NCI-H748 (cell line): ENCODE results near the gene HSD11B1L.
A peak's percentile ranks its signal among the peaks of the same experiment; 100 is the strongest.
"Not testable (repeated sequence)": the region's sequence is repeated elsewhere in the genome, so short reads cannot be mapped to it uniquely, and the experiment has no call there.

ENCODE experiments used
- DNase-seq: peaks from one replicate; lab custom pipeline; 2025; ENCODE audit not compliant: unreplicated experiment; lab: John Stamatoyannopoulos, UW

The HSD11B1L gene

DNA sequence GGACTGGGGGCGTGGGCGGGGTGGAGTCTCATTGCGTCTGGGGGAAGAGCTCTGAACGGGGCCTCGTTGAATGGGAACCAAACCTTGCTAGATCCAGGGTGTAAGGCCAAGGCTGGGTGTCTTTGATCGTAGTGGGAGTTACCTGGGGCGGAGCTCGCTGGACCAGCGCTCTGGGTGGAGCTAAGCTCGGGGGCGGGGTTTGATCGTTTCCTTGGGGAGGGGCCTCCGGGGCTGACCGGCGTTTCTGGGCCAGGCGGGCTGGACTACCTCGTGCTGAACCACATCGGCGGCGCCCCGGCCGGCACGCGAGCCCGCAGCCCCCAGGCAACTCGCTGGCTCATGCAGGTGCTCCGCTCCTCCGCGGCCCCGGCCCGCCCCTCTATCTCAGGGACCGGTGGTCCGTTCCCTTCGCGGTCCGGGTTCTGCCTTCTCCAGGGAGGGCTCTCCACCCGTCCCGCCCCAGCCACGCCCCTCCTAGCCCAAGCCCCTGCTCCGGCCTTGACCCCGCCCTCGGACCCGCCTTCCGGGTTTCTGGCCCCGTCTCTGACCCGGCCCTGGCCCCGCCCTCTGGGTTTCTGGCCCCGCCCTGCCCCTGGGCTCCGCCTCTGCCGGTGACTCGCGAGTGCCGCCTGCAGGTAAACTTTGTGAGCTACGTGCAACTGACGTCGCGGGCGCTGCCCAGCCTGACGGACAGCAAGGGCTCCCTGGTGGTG, 6.0 kb downstream of the HSD11B1L start:
- peak; percentile 84 for DNase-seq

DNA sequence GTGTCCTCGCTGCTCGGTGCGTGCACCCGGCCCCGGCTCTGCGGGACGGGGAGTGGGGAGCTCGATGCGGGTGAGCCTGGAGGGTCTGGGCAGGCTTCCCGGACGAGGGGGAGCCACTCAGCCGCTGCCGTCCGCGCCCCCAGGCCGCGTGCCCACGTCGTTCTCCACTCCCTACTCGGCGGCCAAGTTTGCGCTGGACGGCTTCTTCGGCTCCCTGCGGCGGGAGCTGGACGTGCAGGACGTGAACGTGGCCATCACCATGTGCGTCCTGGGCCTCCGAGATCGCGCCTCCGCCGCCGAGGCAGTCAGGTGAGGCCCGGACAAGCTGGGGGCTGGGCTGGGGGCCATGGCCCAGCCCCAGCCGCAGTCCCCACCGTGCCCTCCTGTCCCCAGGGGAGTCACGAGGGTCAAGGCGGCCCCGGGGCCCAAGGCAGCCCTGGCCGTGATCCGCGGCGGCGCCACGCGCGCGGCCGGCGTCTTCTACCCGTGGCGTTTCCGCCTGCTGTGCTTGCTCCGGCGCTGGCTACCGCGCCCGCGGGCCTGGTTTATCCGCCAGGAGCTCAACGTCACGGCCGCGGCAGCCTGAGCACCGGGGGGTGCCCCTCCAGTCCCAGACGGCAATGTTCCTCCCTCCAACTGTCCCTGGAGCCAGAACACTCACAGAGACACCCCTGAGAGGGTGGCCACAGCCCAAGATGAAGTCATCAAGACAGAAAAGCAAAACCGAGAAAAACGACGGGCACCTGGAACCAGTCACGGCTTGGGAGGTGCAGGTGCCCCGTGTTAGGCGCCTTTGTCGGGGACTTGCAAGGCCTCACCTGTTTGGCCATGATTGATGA, 6.8 kb downstream of the HSD11B1L start:
- DNase-seq, result no peak

DNA sequence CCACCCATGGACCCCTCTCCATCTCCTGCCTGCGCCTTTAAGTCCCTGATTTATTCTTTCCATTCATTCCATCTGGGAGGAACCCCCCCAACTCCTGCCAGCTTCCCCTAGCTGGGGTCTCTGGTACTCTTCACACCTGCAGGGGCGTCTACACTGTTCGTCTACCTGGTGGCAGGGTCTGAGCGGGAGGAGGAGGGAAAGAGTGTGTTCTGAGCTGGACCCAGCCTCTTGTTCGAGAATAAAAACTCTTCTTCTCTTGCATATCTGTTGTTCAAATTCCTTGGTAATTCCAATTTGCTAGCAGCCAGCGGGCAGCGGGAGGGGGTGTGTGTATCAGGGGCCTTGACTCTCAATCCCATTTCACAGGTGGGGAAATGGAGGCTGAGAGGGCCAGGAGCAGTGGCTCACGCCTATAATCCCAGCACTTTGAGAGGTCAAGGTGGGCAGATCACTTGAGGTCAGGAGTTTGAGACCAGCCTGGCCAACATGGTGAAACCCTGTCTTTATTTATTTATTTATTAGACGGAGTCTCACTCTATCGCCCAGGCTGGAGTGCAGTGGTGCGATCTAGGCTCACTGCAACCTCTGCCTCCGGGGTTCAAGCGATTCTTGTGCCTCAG, 7.5 kb downstream of the HSD11B1L start:
- not testable (repeated sequence) for DNase-seq

DNA sequence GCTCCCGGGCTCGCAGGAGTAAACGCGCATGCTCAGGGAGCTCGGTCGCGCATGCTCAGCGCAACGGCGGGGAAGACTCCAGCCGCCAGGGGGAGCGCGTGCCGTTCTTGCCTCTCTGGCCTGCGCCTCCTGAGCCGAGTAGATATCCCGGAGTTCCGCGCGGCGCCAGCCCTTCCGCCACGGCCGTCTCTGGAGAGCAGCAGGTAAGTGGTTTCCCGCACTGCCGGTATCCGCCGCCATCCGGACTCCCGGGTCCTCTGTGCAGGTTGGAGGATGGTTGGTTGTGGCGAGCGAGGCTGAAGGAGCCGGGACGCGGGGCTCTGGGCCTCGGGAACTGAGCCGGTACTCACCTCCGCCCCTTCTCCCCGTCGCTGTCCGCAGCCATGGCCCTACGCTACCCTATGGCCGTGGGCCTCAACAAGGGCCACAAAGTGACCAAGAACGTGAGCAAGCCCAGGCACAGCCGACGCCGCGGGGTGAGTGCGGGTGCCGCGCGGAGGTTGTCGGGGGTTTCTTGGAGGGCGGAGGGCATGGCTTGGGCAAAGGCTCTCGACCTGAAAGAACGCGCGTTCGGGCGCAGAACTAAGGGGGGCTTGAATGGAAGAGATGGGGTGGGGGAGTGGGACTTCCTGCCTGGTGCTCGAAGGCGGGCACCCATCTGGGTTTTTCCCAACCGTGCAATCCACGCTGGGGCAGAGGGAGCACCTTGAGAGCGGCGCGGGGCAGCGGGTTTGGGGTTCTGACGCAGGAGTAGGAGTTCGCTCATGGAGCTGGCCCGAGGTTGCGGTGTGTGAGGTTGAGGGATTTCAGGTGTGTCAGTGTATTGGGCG, 9.5 kb downstream of the HSD11B1L start, which contains the start of gene RPL36:
TSS of gene RPL36 (plus strand) at position 171 of the 830 bp plus-strand sequence. CDS start at position 384, 213 bp downstream.
- peak; percentile 91 for DNase-seq

DNA sequence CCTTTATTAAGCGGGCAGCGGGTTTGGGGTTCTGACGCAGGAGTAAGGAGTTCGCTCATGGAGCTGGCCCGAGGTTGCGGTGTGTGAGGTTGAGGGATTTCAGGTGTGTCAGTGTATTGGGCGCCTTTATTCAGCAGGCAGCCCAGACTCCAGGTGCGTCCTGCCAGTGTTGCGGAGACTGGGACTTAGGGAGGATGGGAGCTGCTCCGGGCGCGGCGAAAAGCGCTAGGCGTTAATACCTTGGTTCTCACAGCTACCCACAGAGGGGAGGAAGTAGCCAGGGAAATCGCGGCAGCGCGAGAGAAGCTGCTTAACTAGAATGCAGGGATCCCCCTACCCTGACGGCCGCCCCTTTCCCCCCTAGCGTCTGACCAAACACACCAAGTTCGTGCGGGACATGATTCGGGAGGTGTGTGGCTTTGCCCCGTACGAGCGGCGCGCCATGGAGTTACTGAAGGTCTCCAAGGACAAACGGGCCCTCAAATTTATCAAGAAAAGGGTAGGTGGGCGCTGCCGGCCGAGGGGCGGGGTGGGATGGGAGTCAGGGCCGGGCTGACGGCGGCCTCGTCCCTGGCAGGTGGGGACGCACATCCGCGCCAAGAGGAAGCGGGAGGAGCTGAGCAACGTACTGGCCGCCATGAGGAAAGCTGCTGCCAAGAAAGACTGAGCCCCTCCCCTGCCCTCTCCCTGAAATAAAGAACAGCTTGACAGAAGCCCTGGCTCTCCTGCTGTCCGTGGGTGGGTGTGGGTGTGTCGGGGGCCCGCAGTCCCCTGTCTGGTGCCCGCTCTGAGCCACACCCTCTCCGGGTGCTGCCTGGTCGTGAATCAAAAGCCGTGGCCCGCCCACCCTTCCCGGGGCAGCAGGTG, 10.4 kb downstream of the HSD11B1L start:
- DNase-seq, result peak; percentile 30

DNA sequence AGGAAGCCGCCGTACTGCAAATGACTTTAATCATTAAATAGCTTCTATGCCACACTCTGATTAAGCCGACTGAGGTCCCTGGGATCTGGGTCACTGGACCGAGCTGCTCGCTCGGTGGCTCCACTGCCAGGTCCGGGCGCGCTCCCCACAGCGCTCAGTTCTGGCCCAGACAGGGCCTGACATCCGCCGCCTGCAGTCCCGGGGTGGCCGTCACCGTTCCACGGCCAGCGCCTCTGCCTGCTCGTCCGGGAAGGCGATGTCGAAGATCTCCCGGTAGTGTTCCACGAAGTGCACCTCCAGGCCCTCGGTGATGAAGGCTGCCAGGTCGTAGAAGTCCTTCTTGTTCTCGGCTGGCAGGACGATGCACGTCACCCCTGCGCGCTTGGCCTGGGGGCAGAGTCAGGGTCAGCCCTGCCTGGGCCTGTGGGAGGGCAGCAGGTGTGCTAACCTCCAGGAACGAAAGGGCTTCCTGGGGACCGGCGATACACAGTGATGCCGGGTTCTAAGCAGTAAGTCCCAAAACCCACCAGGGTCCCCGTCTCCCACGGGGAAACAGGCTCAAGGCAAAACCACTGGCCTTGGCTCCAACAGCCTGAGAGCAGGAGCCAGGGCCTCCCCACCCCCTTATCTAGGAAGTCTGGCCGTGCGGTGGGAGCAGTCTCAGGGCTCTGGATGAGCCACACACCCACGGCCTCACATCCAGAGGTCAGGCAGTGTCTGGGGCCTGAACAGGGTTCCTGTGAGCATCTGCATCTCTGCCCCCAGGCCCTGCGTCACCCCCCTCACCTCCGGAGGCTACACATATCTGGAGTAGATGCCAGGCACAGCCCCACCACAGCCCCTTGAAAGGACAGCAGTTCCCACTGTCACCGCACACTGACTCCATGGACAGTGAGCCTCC, 11.2 kb downstream of the HSD11B1L start:
- no peak for DNase-seq

DNA sequence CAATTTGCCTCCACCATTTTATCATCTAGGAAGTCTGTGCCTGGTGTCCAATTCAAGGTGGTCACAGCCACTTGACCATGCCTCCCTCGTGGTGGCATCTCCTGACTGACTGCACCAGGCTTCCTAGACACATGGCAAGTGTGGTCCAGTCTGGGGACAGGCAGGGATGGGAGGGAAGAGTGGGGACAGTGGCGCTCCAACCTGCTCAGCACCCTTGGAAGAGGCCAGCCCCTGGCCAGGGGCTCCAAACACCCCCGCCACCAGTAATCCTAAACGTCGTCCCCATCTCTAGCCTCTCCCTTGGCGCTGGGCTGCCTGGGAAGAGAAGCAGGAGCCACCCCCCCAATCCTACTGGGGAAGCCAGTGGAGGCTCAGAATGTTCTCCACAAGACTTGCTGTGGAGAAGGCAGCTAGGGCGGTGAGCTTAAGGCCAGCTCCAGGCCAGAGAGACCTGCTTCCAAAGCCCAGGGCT, 11.9 kb downstream of the HSD11B1L start:
- DNase-seq, result no peak

DNA sequence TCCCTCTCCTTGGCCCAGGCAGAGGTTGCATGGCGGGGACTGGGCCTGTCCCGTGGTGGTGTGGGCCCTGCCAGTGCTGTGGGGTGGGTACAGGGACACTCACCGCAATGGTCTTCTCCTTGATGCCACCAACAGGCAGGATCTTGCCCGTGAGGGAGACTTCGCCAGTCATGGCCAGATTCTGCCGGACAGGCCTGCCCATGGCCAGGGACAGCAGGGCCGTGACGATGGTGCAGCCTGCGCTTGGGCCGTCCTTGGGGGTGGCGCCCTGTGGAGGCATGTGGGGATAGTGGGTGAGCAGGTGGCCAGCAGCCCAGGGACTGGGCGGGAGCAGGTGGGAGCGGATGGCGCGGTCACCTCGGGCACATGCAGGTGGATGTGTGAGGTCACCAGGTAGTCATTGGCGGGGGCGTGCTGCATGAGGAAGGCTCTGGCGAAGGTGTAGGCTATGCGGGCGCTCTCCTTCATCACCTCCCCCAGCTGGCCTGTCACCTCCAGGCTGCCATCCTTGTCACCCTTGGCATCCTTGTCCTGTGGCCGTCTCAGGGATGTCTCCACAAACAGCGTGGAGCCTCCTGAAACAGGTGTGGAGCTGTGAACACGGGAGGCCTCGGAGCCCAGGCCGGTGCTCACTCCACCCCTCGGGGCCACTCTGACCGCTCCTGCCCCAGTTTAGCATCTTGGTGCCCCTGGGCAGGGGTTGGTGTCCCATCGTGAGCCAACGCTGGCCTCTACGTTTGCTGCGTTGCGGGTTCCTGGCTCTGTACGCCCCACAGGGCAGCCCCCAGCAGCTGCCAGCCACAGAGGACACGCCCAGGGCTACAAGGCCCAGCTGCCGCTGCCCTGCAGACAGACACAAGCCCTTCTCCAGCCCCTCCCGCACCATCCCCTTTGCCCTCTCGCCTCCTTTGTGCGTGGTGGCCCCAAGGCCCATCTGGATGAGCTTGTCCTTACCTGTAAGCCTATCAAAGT, 12.7 kb downstream of the HSD11B1L start:
- DNase-seq, result no peak

DNA sequence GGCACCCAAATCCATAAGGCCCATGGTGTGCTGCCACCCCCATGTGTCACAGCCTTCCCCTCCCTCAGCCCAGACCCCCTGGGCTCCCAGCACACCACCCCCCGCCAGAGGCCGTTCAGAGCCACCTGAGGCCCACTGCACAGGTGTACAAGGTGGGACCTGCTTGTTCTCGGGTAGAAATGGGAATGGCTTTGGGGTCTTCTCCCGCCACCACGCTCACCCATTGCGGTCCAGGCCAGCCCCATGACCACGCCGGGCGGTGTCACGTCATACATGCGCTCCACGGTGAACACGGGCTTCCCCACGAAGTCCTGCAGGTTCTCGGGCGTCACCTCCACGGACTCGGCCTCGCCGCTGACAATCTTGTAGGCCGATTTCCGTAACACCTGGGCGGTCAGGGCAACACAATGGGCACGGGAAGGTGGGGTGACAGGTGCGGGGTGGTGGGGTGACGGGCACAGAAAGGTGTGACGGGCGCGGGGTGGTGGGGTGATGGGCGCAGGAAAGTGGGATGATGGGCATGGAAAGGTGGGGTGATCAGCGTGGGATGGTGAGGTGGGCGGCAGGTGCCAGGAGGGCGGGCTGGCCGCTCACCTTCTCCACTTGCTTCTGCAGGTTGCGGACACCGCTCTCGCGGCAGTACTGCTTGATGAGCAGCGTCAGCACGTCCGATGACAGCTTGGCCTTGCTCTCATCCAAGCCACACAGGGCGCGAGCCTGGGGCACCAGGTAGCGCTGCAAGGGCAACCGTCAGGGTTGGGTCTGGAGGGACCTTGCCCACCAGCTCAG, 13.5 kb downstream of the HSD11B1L start:
- DNase-seq, result no peak

DNA sequence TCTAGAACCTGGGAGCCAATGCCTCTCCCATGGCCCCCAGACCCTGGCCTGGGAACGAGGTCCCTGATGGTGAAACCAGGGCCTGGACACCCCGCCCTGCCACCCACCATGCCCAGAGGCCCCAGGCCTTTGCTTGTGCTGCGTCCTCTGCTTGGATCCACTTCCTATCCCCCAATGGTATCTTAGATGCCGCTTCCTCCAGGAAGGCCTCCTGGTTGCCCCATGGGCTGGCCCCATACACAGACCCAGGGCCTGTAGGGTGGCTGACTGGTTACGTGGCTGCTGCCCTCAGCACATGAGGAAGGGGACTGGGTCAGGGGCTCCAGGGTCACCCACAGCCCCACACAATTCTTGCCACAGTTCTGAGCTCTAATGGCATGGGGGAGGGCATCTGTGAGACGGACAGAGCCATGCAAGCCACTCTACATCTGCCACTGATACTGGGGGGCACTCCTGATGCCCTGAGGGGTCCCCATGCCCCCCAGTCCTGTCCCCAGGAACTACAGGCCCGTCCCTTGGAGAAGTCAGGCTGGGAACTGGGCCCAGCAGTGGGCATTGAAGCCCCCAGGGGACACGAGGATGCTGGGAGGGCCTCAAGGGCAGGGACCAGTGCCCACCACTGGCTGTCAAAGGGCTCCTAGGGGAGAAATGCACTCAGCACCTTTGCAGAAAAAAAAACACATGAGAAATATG, 14.3 kb downstream of the HSD11B1L start:
- DNase-seq, result no peak

DNA sequence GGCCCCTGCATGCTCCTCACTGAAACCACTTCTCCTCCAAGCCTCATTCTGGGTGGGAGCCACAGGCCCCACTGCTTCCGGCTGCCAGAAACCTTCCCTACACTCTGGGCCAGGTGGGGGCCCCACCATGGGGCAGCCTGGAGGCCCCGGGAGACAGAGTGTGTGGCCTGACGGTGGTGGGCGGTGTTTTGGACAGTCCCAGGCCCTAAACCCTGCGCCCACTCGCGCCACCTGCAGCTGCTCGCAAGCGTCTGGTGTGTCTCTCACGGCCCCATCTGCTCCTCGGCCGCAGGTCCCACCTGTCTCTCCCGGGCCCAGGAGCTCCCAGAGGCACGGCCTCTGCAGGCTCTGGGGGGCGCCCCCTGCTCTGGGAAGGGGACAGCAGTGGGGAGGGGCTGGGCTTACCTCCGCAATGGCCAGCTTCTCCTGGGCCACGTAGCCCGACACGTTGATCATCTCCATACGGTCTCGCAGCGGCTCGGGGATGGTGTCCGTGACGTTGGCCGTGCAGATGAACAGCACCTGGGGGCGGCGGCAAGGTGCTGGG, 14.9 kb downstream of the HSD11B1L start:
- DNase-seq, result no peak

DNA sequence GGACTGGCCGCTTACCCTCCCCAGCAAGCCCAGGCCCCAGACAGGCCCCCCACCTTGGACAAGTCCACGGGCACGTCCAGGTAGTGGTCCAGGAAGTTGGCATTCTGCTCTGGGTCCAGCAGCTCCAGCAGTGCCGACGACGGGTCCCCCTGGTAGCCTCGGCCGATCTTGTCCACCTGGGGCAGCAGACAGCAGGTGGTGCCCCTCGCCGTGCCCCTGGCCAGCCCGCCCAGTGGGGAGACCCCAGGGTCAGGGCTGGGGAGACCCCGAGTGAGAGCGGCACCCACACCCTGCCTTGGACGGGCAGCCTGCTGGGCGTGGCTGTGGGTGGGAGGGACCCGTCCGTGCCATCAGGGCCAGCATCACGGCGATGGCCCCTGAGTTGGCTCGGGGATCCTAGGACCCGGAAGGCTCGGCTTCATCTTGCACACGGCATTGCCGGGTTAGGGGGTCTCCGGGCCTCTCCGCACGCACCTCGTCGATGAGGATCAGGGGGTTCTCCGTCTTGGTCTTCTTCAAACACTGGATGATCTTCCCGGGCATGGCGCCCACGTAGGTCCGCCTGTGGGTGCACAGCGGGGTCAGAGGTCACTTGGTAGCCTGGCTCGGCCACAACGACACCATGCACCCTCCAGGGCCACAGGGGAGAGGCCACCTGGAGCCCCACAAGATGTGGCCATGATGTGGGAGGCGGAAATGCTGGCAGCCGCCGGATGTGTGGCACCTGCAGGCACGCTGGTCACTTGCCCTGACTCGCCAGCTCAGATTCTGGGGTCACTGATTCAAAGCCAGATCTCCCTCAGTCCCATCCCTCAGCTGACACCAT, 15.6 kb downstream of the HSD11B1L start:
- no peak for DNase-seq

DNA sequence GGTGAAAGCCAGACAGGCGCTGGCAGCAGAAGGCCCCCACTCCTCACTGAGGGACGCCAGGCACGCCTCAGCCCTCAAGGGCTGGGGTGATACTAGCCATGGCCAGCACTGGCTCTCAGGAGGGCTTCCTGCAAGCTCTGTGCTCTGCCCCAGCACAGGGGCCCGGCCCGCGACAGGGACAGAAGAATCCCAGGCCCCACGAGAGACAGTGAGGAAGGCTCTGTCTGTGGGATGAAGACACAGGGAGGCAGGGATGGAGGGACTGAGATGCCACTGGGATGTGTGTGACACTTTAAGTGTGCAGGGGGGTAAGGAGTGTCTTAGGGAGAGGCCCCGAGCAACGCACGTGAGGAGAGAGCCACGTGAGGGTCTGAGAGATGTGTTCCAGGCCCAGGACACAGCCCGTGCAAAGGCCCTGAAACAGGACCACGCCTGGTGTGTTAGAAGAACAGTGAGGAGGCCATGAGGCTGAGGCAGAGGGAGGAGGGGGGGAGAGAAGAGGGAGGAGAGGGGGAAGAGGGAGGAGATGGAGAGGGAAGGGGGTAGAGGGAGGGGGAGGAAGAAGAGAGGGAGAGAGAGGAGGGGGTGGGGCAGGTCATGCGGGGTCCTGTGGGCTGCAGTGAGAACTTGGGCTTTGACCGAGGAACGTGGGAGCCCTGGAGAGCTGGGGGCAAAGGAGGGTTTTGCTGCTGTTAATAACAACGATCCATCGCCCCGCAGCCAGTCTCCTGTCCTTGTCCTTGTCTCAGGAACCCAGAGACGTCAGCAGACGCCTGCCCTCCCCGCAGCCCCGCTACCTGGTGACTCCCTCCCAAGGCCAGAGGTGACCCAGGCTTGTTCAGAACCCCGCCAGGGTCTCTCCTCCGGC, 16.4 kb downstream of the HSD11B1L start:
- DNase-seq, result no peak
